ENCODE data around the gene CNST.

- TF ChIP-seq CTCF (optimal IDR thresholded peaks at IDR 0.05 in 1 of 3, IDR thresholded peaks at IDR 0.05 in 1 of 3, conservative IDR thresholded peaks at IDR 0.05 in 1 of 3; ENCODE audit: extremely low read depth in 1 of 3, insufficient read depth in 2 of 3, low read length in 3 of 3): no peak
- no peak for TF ChIP-seq EZH2 (IDR thresholded peaks at IDR 0.05; ENCODE audit: low read length)
Observed at GRCh38 chr1:246642719-246643118, 76.5 kb downstream of the CNST start.
